HG02759 (cell line): ENCODE data around the gene FOXQ1.

ENCODE experiments used
- ATAC-seq: cut with Tn5 transposase; IDR thresholded peaks from one replicate; pipeline ENCODE4 v1.9.1; 2021; ENCODE audit warnings: mild to moderate bottlenecking, moderate library complexity; ENCODE audit not compliant: unreplicated experiment

The FOXQ1 gene

GRCh38 chr6:1311400-1312202 is at the start of gene FOXQ1:
Gene FOXQ1, plus strand, starts transcription at chr6:1312098. Its CDS starts 607 bp downstream, at chr6:1312705.
- no peak for ATAC-seq

- no peak for ATAC-seq
Measured at GRCh38 chr6:1262704-1263038, 49.2 kb upstream of the FOXQ1 start.

- ATAC-seq = no peak
Measured at GRCh38 chr6:1263039-1263849, 48.7 kb upstream of the FOXQ1 start.

- no peak for ATAC-seq
Measured at GRCh38 chr6:1263850-1264377, 48.0 kb upstream of the FOXQ1 start.

- no peak for ATAC-seq
Measured at GRCh38 chr6:1264619-1265445, 47.1 kb upstream of the FOXQ1 start.

GRCh38 chr6:1266686-1267056 is 45.2 kb upstream of the FOXQ1 start:
- no peak for ATAC-seq

GRCh38 chr6:1267057-1267732 is 44.7 kb upstream of the FOXQ1 start:
- no peak for ATAC-seq

GRCh38 chr6:1267790-1268762 is 43.8 kb upstream of the FOXQ1 start:
- no peak for ATAC-seq

GRCh38 chr6:1271071-1271763 is 40.7 kb upstream of the FOXQ1 start:
- ATAC-seq = no peak

- ATAC-seq = no peak
Measured at GRCh38 chr6:1278061-1278720, 33.7 kb upstream of the FOXQ1 start.

GRCh38 chr6:1279065-1279464 is 32.8 kb upstream of the FOXQ1 start:
- no peak for ATAC-seq

- no peak for ATAC-seq
Measured at GRCh38 chr6:1280666-1281300, 31.1 kb upstream of the FOXQ1 start.

GRCh38 chr6:1281746-1282145 is 30.2 kb upstream of the FOXQ1 start:
- no peak for ATAC-seq

- ATAC-seq = no peak
Measured at GRCh38 chr6:1283501-1283900, 28.4 kb upstream of the FOXQ1 start.

GRCh38 chr6:1285556-1285955 is 26.3 kb upstream of the FOXQ1 start:
- ATAC-seq = no peak

- ATAC-seq = no peak
Measured at GRCh38 chr6:1285956-1286355, 25.9 kb upstream of the FOXQ1 start.

- no peak for ATAC-seq
Measured at GRCh38 chr6:1287103-1287591, 24.8 kb upstream of the FOXQ1 start.

GRCh38 chr6:1290086-1290485 is 21.8 kb upstream of the FOXQ1 start:
- ATAC-seq = no peak
